Occipital lobe (tissue), 2 donors: Measurements from ENCODE around the gene GLRA3. TPM values are rescaled to one million over a fixed set of nuclear protein-coding genes. Genes with fewer than 3 reads are reported as not detected.
"Not testable (repeated sequence)": the region's sequence is repeated elsewhere in the genome, so short reads cannot be mapped to it uniquely, and the experiment has no call there.

Experiments used
- DNase-seq: peaks from one replicate; lab custom pipeline; 2025; lab: John Stamatoyannopoulos, UW
- total RNA-seq: library from RNA; depleted of rRNA; stranded (reverse); fragments of >200 nt; gene quantifications from one replicate; pipeline ENCODE4 v1.2.3, GENCODE V29; 2014

GLRA3 gene
- 5.0 TPM for total RNA-seq

- DNase-seq, result peak; percentile 81
These were observed at the start of gene GLRA3 for GRCh38 chr4:174828845-174829701. GLRA3 (minus strand) TSS chr4:174829247; CDS start chr4:174828811, 436 bp downstream.

DNA sequence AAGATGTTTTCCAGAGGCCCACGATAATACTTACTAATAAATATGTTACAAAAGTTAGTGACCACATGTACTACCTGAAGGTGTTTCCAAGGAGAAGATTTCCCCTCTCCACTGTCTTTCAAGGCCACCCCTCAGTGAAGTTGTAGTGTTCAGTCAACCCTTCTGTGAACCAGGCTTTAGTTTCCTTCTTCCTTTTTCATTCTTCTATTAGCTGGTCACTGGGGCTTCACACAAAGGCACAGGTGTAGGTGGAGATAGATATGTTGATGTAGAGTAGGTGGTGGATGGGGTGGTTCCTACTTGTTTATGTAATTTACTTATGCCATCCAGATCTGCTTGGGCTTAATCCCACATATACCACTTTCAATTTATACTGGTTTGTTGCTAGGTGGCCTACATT lies 45.9 kb upstream of the GLRA3 start:
- DNase-seq, result no peak

- no peak for DNase-seq
These were observed 44.9 kb upstream of the GLRA3 start for GRCh38 chr4:174873931-174874330.

- not testable (repeated sequence) for DNase-seq
These were observed 44.1 kb upstream of the GLRA3 start for GRCh38 chr4:174873146-174873545.

DNA sequence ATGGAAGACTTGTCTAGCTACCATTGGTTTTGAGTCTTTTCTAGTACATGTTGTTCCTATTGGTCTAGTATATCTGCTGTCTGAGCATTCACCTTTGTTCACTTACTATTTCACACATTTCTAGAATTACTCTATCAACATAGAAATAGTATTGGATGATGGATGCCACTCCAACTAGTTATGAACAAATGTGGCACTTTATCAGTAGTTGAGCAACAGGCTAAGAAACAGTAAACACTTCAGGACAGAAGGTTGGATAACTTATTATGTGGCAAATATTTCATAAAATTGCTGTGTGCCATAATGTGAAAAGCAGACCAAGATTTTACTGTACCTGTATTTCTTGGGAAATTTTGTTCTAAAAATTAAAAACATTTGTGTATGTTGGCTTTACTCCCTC lies 42.4 kb upstream of the GLRA3 start:
- no peak for DNase-seq

GRCh38 chr4:174870311-174870710 lies 41.3 kb upstream of the GLRA3 start:
- DNase-seq, result no peak

- no peak for DNase-seq
These were observed 40.3 kb upstream of the GLRA3 start for GRCh38 chr4:174869339-174869738.

DNA sequence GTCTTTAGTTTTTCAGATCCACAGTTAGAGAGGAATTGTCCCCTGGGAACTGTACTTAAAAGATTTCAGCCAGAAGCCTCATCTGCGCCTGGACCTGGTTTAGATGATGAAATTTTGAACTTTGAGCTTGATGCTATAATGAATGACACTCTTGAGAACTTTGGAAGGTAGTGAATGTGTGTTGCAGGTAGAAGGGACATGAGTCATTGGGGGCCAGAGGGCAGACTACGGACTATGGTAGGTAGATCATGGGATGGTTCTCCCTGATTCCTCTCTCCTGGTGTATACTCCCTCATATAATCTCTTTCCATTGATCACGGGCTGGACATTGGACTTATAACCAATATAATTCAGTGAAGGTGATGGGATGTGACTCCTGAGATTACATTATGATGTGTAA lies 38.9 kb upstream of the GLRA3 start:
- DNase-seq, result no peak

- no peak for DNase-seq
These were observed 36.5 kb upstream of the GLRA3 start for GRCh38 chr4:174865418-174865985.

DNA sequence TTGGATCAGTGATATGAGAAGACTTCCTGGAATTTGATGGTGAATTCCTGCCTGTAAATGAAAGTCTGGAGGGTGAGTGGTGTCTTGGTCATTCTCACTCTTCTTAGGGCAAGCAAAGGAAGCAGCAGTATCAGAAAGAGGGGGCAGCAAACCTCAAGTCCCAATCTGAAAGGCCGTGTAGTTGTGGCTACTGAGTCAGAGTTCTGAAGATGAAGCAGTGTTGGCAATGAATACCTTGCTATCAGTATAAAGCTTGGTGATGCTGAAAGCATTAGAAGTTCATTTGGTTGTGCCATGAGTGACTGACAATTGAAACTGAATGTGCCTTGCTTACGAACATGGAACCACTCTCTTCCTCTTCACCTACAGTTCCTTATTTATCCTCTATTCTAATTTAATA lies 35.0 kb upstream of the GLRA3 start:
- DNase-seq, result no peak

DNA sequence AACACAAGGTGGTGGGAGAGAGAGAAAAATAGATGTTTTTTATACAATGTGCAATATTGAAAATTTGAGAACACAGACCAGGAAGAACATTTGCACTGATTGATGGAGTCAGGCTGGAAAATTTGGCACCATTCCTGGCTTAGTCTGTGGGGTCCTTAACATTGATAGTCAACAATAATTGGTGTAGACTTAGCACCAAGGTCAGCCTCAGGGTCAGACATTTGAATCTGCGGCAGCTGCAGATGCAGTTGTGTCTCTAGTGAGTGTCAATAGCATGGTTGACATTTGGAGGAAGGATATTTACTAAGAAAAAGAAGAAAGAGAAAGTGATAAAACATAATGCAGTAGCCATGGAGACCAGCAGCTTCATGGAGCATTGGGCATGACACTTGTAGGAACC lies 31.5 kb upstream of the GLRA3 start:
- no peak for DNase-seq

GRCh38 chr4:174859904-174860303 lies 30.9 kb upstream of the GLRA3 start:
- DNase-seq, result no peak

DNA sequence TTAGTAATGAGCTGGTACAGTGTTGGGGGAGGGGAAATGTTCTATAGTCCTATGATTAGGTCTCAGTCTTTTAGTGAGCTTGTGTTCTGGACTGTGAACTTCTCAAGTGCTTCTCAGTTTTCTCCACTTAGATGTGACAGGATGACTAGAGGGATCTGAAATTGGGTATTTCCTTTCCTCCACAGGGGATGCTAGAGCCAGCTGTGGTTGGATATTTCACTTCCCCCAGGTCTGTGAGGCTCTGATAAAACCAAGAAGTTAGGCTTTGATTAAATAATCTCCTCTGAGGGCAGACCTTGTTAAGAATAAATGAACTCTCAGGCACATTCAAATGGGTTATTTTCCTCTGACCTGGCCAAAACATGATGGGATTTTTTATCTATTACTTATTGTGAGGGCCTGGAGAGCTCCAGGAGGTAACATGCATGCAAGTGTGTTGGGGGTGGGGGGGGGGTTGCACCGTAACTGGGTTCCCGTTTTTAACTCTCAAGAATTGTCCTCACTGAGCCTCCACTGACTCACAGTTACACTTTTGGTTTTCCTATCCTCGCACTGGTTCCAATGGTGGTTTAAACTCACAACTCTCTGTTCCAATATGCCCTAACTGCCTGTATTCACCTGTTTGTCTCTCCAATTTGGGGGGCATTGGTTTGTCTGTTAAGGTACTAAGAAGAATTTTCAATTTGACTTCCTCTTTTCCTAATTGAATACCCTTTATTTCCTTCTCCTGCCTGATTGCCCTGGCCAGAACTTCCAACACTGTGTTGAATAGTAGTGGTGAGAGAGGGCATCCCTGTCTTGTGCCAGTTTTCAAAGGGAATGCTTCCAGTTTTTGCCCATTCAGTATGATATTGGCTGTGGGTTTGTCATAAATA lies 28.1 kb upstream of the GLRA3 start:
- no peak for DNase-seq

DNA sequence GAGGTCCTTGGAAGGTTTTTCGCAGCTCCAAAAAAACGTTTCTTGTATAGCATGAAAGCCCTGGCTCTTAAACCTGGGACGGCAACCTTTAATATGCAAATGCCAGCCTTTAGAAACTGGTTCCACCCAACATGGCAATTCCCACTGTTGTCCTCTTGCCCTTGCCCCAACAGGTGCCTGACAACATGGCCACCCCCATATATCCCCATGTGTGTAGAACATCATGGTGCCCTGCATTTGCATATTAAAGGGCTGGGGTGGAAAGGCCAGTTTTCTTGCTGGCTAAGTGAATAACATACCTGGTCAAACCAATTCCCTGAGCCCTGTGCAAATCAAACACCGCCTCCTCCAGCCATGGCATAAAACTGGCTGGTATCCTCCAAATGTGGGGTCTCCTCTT lies 26.0 kb upstream of the GLRA3 start:
- no peak for DNase-seq

GRCh38 chr4:174853629-174854028 lies 24.6 kb upstream of the GLRA3 start:
- DNase-seq, result no peak

DNA sequence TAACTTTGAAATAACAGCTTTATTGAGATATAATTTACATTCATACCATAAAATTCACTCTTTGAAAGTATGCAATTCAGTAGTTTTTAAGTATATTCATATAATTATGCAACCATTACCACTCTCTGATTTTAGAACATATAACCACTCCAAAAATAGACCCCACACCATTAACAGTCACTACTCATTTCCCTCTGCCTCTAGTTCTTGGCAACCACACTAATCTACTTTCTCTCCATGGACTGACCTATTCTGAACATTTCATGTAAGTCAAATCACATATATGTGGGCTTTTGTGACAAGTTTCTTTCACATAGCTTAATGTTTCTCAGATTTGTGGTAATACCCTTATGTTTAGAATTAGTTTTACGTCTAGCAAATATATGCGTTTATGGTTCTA lies 19.5 kb upstream of the GLRA3 start:
- DNase-seq, result no peak

DNA sequence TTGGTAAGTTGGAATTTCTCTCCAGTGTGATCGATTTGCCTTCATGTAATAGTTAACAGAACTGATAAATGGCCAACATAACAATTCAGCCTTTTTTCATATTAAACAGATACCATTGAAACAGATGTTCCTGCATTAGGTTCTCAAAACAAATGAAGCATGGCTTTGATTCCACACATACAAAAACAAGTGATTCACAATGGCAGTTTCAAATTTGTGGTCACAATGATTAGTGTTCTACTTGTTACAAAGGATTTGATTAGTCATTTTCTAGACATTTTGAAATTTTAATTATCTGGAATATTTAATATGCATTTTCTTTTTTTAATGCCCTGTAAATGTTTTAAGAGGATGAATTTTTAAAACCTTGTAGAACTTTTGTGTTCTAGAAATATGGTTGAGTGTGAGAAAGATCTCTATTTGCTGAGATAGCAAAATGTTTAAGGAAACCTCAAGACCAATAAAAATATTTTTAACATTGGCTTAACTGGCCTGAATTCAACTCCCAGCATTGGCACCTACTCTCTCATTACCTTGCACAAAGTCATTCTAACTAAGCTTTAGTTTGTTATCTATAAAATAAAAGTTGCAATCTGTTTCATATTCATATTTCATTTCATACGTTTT lies 18.9 kb upstream of the GLRA3 start:
- DNase-seq, result no peak

GRCh38 chr4:174835536-174835935 lies 6.5 kb upstream of the GLRA3 start:
- no peak for DNase-seq

DNA sequence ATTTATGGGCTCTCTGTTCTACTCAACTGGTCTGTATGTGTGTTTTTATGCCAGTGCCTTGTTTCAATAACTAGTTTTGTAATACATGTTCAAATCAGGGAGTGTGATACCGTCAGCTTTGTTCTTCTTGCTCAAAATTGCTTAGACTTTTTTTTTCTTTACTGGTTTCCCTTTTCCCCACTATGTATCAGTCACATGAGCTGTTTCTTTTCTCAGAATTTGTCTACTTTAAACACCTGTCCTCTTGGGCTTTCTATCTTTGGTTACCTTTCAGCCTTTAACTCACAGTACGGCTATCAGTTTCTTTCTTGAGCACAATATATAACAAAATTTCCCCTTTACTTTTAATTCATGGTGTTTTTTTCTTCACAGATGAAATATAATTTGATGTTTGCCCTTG lies 5.4 kb upstream of the GLRA3 start:
- DNase-seq, result no peak

DNA sequence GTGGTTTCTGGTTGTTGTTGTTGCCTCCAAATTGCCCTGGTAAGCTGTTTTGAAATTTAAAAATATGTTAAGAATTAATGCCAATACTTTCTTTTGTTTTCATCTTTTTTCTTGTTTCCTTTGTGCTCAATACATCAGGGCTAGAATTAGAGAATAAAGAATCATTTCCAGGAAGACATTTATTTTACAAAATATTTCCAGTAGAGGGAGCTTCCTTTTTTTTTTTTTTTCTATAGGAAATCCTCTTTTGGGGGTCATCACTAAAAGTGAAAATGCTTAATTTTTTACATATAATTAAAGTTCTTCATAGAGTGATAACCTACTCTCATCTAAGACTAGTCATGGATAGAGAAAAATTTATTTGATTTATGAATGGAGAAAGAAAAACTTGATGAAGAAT lies 2.4 kb downstream of the GLRA3 start:
- DNase-seq, result no peak

GRCh38 chr4:174815282-174815681 lies 13.8 kb downstream of the GLRA3 start:
- no peak for DNase-seq

DNA sequence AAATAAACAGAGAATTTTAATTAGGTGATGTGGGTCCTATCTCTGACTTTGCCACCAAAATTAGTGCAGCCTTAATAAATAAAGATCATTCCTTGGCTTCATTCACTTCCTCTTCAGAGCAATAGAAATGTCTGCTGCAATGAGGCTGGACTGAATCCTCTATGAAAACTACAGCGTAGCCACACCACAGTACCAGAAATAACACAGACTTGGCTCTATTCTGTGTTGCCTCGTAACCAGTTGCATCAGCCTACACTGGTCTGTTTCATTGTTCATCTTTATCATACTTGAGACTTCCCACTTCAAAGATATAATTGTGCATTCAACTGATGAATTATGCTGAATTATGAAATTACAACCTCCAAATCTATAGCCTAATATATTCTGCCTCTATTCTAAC lies 15.8 kb downstream of the GLRA3 start:
- peak; percentile 7 for DNase-seq
